Gastrocnemius medialis (tissue), 4 donors: ENCODE measurements around the gene AUTS2.

Experiments used
- POLR2A ChIP-seq, 2 donors: fragments of 450-650 bp; IDR thresholded peaks; one replicate each; pipeline ENCODE4 v1.6.1; 2017; ENCODE audit warnings: antibody characterized with exemption in 2 of 2, mild to moderate bottlenecking in 2 of 2, moderate library complexity in 2 of 2
- TF ChIP-seq, protein P1 (sequence below), 5 experiments: fragments of 450-650 bp in 3 of 5; fragments of 200-600 bp in 2 of 5; sonication (generic) in 2 of 5; IDR thresholded peaks in 4 of 5; conservative IDR thresholded peaks in 1 of 5; 1 replicate in 4 of 5; 2 replicates in 1 of 5; pipeline ENCODE4 v1.5.1; 2016 to 2019; ENCODE audit warnings: antibody characterized with exemption in 5 of 5, mild to moderate bottlenecking in 3 of 5, moderate library complexity in 3 of 5

DNA sequence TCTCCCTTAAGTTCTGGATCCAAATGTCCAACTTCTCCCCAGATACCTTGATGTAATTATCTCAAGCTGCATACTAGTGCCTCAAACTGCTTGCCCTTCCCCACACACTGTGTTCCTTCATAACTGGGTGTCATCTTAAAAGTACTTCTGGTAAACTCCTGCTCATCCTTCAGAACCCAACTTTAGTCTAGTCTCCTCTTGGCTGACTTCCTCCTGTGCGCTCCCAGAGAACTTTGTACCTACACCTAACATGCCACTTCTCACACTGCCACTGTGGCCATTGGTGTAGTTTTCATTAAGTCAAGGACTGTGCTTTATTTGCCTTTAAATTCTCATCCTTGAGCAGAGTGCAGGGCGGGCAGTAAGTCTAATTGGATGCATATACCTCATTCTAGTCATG lies 958.5 kb downstream of the AUTS2 start:
- TF ChIP-seq, protein P1, sequence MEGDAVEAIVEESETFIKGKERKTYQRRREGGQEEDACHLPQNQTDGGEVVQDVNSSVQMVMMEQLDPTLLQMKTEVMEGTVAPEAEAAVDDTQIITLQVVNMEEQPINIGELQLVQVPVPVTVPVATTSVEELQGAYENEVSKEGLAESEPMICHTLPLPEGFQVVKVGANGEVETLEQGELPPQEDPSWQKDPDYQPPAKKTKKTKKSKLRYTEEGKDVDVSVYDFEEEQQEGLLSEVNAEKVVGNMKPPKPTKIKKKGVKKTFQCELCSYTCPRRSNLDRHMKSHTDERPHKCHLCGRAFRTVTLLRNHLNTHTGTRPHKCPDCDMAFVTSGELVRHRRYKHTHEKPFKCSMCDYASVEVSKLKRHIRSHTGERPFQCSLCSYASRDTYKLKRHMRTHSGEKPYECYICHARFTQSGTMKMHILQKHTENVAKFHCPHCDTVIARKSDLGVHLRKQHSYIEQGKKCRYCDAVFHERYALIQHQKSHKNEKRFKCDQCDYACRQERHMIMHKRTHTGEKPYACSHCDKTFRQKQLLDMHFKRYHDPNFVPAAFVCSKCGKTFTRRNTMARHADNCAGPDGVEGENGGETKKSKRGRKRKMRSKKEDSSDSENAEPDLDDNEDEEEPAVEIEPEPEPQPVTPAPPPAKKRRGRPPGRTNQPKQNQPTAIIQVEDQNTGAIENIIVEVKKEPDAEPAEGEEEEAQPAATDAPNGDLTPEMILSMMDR (IDR thresholded peaks at IDR 0.05 in 4 of 5, conservative IDR thresholded peaks at IDR 0.05 in 1 of 5) = no peak
- TF ChIP-seq POLR2A (IDR thresholded peaks at IDR 0.05) = no peak
